Adrenal gland (tissue), 12 donors: ENCODE results near the gene RNU6-8. TPM values are rescaled to one million over a fixed set of nuclear protein-coding genes. Genes with fewer than 3 reads are reported as not detected.

Source experiments
- DNase-seq, 7 donors: peaks; one replicate each; pipeline ENCODE4 v3.0.0-alpha.2; 2019 to 2020
- H3K27ac ChIP-seq, 5 donors: fragments of 200-600 bp; sonication (generic) in 4 of 5; 1 replicate in 3 of 5; 2 replicates in 2 of 5; pipeline versions ENCODE4 v1.5.1 to v1.8.0; 2016 to 2020; ENCODE audit warnings: mild to moderate bottlenecking in 1 of 5
- H3K27me3 ChIP-seq: fragments of 200-600 bp; 2 replicates; pipeline ENCODE4 v1.8.0; 2021
- H3K36me3 ChIP-seq, 2 donors: fragments of 200-600 bp; replicated peaks in 1 of 2; 1 replicate in 1 of 2; 2 replicates in 1 of 2; pipeline versions ENCODE4 v1.5.1 to v1.8.0; 2018 to 2022
- H3K4me1 ChIP-seq, 2 donors: fragments of 200-600 bp; replicated peaks in 1 of 2; 1 replicate in 1 of 2; 2 replicates in 1 of 2; pipeline versions ENCODE4 v1.5.1 to v1.8.0; 2018 to 2021
- H3K4me3 ChIP-seq, 4 donors: fragments of 200-600 bp; sonication (generic) in 3 of 4; one replicate each; pipeline ENCODE4 v1.5.1; 2016 to 2018
- H3K9me3 ChIP-seq, 3 donors: fragments of 200-600 bp; sonication (generic) in 1 of 3; replicated peaks in 1 of 3; 1 replicate in 2 of 3; 2 replicates in 1 of 3; pipeline versions ENCODE4 v1.5.1 to v1.8.0; 2016 to 2021
- POLR2A ChIP-seq, 2 donors: fragments of 450-650 bp; IDR thresholded peaks; one replicate each; pipeline ENCODE4 v1.6.1; 2017; ENCODE audit warnings: antibody characterized with exemption in 2 of 2, mild to moderate bottlenecking in 2 of 2, moderate library complexity in 1 of 2
- WGBS, 4 donors: extraction: QIAGEN DNeasy Blood & Tissue Kit in 2 of 4; methylation state at CpG; one replicate each; pipeline versions ENCODE4 v1.1.5 to v1.1.7; 2013 to 2017; 5-methylcytosine and 5-hydroxymethylcytosine counted together
- intact Hi-C, 2 donors: fragments of 100-400 bp; cut with DNase I; formaldehyde crosslinking; loops; one replicate each; pipeline versions ENCODE4 v1.14.1 to v1.15.0; 2022 to 2023
- polyA plus RNA-seq, 3 donors: library from polyadenylated mRNA; stranded (reverse); fragments of 200-250 nt in 2 of 3; fragments of 350-450 nt in 1 of 3; fragmentation: Illumina TruSeq in 1 of 3; extraction: RNeasy Lipid Tissue Mini Kit (QIAGEN cat#74804) in 1 of 3; gene quantifications; one replicate each; pipeline ENCODE4 v1.2.3, GENCODE V29; 2013 to 2014
- total RNA-seq, 9 donors: library from RNA; depleted of rRNA in 4 of 9; stranded (reverse); fragments of >200 nt in 4 of 9; fragments of 120-200 nt in 1 of 9; fragmentation: NEBNext Ultra II Directional in 1 of 9; extraction: Animal tissue kit (Norgen Biotek cat#: 25700) in 1 of 9; gene quantifications; one replicate each; pipeline versions ENCODE4 v1.1.0 to v1.2.4, GENCODE V29; 2013 to 2023
- TF ChIP-seq, protein P1 (sequence below), 6 experiments: fragments of 450-650 bp in 4 of 6; fragments of 200-600 bp in 2 of 6; sonication (generic) in 1 of 6; IDR thresholded peaks; 1 replicate in 5 of 6; 2 replicates in 1 of 6; pipeline versions ENCODE4 v1.5.1 to v1.8.0; 2016 to 2021; ENCODE audit warnings: antibody characterized with exemption in 6 of 6, mild to moderate bottlenecking in 2 of 6, moderate library complexity in 1 of 6
- donor health status: healthy with polysubstance abuse.
- donor health status: Bipolar disorder and iron deficiency.
- donor health status: DM: yes; HTN: yes; CAD: no.
- donor health status: DM: no; HTN: no; CAD: no.
- donor health status: DM: no; HTN: no; CAD: no.
- donor health status: DM: yes; HTN: yes; CAD: no.

RNU6-8 gene
- total and polyA plus RNA-seq, 12 donors: not detected

DNA sequence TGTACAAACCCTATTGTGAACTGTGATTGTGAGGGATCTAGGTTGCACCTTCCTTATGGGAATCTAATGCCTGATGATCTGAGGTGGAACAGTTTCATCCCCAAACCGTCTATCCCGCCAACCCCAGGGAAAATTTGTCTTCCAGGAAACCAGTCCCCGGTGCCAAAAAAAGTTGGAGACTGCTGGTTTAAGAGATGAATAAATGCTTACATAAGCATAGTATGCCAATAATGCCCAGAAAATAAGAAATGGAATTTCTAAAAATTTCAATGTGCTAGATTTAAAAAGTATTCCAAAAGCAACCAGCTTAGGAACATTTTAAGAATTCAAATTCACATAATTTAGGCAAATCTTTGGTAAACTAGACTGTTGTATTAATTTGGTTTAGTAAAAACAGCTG lies 5.4 kb upstream of the RNU6-8 start:
- intact Hi-C loops: loop anchor here in 1 of 2 donors (10.0 kb wide), 1 partner anchor 46 kb away; no protein-coding TSS in a partner anchor
- Histone ChIP-seq H3K36me3 (no peaks in the 10 kb centered on the region), H3K27ac (no peak overlapping the region), H3K27me3 (no peaks in the 10 kb centered on the region), H3K4me1 (peaks cover 0 to 9% of the 10 kb centered on the region in 2 donors), H3K9me3 (no peaks in the 10 kb centered on the region), H3K4me3 (no peak overlapping the region)
- DNase-seq: no peak
- WGBS, 4 donors: 91 to 93% (median 92%) methylated on average over 3 of the region's 3 CpGs
- TF ChIP-seq, protein P1, sequence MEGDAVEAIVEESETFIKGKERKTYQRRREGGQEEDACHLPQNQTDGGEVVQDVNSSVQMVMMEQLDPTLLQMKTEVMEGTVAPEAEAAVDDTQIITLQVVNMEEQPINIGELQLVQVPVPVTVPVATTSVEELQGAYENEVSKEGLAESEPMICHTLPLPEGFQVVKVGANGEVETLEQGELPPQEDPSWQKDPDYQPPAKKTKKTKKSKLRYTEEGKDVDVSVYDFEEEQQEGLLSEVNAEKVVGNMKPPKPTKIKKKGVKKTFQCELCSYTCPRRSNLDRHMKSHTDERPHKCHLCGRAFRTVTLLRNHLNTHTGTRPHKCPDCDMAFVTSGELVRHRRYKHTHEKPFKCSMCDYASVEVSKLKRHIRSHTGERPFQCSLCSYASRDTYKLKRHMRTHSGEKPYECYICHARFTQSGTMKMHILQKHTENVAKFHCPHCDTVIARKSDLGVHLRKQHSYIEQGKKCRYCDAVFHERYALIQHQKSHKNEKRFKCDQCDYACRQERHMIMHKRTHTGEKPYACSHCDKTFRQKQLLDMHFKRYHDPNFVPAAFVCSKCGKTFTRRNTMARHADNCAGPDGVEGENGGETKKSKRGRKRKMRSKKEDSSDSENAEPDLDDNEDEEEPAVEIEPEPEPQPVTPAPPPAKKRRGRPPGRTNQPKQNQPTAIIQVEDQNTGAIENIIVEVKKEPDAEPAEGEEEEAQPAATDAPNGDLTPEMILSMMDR (IDR thresholded peaks at IDR 0.05): no peak
- TF ChIP-seq POLR2A (IDR thresholded peaks at IDR 0.05): no peak

DNA sequence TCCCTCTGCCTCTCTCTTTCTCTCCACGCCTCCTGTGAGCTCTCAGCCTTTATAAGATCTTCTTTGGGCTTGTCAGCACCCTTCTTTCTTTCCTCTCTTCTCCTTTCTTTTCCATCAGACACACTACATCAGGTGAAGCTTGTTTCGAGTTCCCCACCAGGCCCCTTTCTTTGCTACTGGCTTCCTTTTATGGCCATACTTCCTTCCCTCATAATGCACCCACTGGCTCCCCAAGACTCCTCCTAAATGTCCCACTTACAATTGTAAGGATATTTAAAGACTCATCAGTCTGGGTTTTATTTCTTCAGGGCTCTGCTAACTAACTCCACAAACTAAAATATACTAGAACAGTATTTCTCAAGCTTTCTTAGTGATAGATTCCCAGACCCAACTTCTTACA lies 3.5 kb upstream of the RNU6-8 start:
- no peak for TF ChIP-seq POLR2A (IDR thresholded peaks at IDR 0.05)
- TF ChIP-seq, protein P1 (IDR thresholded peaks at IDR 0.05): no peak
- WGBS, 4 donors: 75 to 88% (median 81%) methylated on average over 2 of the region's 2 CpGs
- Histone ChIP-seq H3K27ac (no peak overlapping the region), H3K9me3 (no peaks in the 10 kb centered on the region), H3K27me3 (no peaks in the 10 kb centered on the region), H3K4me3 (no peak overlapping the region), H3K4me1 (peaks cover 0 to 19% of the 10 kb centered on the region in 2 donors), H3K36me3 (no peaks in the 10 kb centered on the region)
- DNase-seq: no peak
- intact Hi-C loops: loop anchor here in 1 of 2 donors (10.0 kb wide), 1 partner anchor 48 kb away; no protein-coding TSS in a partner anchor

DNA sequence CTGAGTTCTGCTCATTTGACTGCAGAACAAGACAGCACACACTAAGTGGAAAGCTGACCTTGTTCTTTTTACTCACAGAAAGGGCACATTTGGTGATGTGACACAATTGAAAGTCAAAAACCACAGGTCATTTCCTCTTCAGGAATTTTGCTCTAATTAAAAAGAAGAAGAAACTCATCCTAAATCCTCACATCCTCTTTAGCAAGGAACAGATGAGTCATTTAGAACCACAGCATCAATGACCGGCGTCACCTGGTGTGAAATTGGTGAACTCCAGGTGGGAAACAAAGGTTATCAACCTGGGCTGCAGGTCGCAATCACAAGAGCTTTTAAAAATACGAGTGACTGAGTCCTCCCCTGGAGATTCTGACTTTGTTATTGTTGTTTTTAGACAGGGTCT lies 2.9 kb upstream of the RNU6-8 start:
- Histone ChIP-seq H3K4me1 (peaks cover 0 to 19% of the 10 kb centered on the region in 2 donors), H3K36me3 (no peaks in the 10 kb centered on the region), H3K27ac (no peak overlapping the region), H3K4me3 (no peak overlapping the region), H3K9me3 (no peaks in the 10 kb centered on the region), H3K27me3 (no peaks in the 10 kb centered on the region)
- WGBS, 4 donors: 67 to 82% (median 72%) methylated on average over 4 of the region's 4 CpGs
- DNase-seq: no peak
- no peak for TF ChIP-seq POLR2A (IDR thresholded peaks at IDR 0.05)
- TF ChIP-seq, protein P1 (IDR thresholded peaks at IDR 0.05): no peak
- intact Hi-C loops: loop anchor here in 1 of 2 donors (10.0 kb wide), 1 partner anchor 49 kb away; no protein-coding TSS in a partner anchor

DNA sequence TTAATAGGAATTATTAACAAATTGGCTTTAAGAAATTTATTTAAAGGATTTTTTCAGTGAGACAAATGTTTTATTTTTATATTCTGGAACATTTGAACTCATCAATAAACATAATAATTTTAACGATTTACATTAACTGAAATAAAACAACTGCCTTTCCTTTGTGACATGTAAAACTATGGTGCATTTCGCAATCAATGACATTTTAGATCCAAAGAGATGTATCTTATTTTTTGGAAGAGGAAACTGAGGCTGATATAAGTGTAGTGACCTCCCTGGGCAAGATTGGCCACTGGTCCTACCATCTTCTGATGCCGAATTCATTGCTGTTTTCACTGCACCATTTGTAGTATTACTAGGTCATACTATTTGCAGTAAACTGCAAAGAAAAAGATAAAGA lies 2.5 kb upstream of the RNU6-8 start:
- no peak overlapping the region for H3K27ac ChIP-seq
- 83 to 98% (median 89%) methylated on average over 3 of the region's 3 CpGs for WGBS, 4 donors
- no peak for DNase-seq
- intact Hi-C loops: loop anchor here in 1 of 2 donors (10.0 kb wide), 1 partner anchor 49 kb away; no protein-coding TSS in a partner anchor
- no peaks in the 10 kb centered on the region for H3K27me3 ChIP-seq
- peaks cover 0 to 21% of the 10 kb centered on the region in 2 donors for H3K4me1 ChIP-seq
- H3K36me3 ChIP-seq: no peaks in the 10 kb centered on the region
- H3K4me3 ChIP-seq: no peak overlapping the region
- no peaks in the 10 kb centered on the region for H3K9me3 ChIP-seq
- TF ChIP-seq, protein P1 (IDR thresholded peaks at IDR 0.05): no peak
- TF ChIP-seq POLR2A (IDR thresholded peaks at IDR 0.05): no peak
